ENCODE measurements around the gene DBR1. TPM values are rescaled to one million over a fixed set of nuclear protein-coding genes. Genes with fewer than 3 reads are reported as not detected.

Gene DBR1
- total and polyA plus RNA-seq, 9 donors, result 8.5 to 16.0 (median 14.7) TPM

DNA sequence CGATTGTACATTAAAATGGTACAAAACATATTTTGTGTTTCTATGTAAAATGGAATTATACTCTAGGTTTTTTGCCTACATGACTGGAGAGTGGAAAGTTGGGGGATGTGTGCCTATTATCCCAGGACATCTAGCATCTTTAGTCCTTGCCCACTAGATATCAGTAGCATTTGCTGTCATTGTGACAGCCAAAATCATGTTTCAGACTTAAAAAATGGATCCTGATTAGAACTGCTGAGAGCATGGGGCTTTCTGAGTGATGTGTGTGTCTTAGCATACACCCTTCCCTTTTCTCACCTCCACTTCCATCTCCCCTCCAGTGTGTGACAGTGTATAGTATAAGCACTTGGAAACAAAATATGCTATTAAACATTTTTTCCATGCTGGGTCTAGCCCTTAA lies 25.7 kb upstream of the DBR1 start:
- Histone ChIP-seq H3K36me3 (no peaks in the 10 kb centered on the region), H3K9me3 (no peaks in the 10 kb centered on the region), H3K4me1 (ENCODE audit: insufficient read depth) (peaks cover 3% of the 10 kb centered on the region), H3K27me3 (no peaks in the 10 kb centered on the region), H3K4me3 (no peak overlapping the region), H3K27ac (no peak overlapping the region)
- WGBS, 3 donors, result 80 to 82% (median 82%) methylated on average over 1 of the region's 1 CpG
- TF ChIP-seq, protein P1, sequence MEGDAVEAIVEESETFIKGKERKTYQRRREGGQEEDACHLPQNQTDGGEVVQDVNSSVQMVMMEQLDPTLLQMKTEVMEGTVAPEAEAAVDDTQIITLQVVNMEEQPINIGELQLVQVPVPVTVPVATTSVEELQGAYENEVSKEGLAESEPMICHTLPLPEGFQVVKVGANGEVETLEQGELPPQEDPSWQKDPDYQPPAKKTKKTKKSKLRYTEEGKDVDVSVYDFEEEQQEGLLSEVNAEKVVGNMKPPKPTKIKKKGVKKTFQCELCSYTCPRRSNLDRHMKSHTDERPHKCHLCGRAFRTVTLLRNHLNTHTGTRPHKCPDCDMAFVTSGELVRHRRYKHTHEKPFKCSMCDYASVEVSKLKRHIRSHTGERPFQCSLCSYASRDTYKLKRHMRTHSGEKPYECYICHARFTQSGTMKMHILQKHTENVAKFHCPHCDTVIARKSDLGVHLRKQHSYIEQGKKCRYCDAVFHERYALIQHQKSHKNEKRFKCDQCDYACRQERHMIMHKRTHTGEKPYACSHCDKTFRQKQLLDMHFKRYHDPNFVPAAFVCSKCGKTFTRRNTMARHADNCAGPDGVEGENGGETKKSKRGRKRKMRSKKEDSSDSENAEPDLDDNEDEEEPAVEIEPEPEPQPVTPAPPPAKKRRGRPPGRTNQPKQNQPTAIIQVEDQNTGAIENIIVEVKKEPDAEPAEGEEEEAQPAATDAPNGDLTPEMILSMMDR (IDR thresholded peaks at IDR 0.05), result no peak
- TF ChIP-seq POLR2A (IDR thresholded peaks at IDR 0.05) (no peak), EP300 (IDR thresholded peaks at IDR 0.05) (no peak)
- no peak for DNase-seq
- intact Hi-C loops (cut with DNase I), result no loop called here

DNA sequence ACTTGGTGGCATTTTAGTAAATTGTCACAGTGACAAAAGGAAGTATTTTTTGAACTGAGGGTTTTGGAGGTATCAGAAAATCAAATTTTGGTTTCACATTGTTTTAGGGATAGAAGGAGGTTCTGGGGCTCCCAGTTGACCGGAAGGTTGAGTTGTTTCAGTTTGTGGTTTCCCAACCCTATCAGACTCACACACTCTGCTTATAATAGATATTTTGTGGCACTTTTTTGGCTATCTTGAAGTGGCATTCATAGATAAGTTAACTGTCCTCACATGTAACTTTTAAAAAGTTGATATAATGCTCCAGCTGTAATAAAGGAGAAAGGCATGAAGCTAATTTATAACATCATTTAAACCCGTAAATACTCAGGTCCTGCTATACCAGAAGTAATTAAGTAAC lies 25.1 kb upstream of the DBR1 start:
- no peak for DNase-seq
- peaks cover 3% of the 10 kb centered on the region for H3K4me1 ChIP-seq (ENCODE audit: insufficient read depth)
- no peaks in the 10 kb centered on the region for H3K9me3 ChIP-seq
- H3K4me3 ChIP-seq, result no peak overlapping the region
- no peak overlapping the region for H3K27ac ChIP-seq
- intact Hi-C loops (cut with DNase I), result no loop called here
- no peak for TF ChIP-seq POLR2A (IDR thresholded peaks at IDR 0.05)
- TF ChIP-seq, protein P1 (IDR thresholded peaks at IDR 0.05), result no peak
- TF ChIP-seq EP300 (IDR thresholded peaks at IDR 0.05), result no peak
- no peaks in the 10 kb centered on the region for H3K27me3 ChIP-seq
- no peaks in the 10 kb centered on the region for H3K36me3 ChIP-seq
- WGBS, 3 donors, result 85 to 90% (median 86%) methylated on average over 2 of the region's 2 CpGs

DNA sequence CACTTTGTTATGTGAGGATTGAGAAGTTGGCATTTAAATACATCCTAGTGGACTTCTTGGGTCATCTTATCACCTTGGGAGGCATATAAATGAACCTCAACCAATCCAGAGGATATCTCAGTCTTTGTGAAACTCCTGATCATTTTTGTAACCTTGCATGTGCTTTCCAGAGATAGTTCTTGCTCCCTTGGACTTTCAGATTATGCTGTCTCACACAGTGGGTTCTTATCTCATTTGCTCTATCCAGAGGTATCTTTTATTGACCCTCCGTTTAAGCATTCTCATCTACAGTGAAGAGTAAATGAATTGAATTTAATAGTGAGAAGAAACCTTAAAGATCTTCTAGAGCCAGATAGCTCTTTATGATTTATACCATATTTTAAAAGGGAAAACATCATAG lies 22.8 kb upstream of the DBR1 start:
- TF ChIP-seq, protein P1 (IDR thresholded peaks at IDR 0.05), result no peak
- TF ChIP-seq POLR2A (IDR thresholded peaks at IDR 0.05) (no peak), EP300 (IDR thresholded peaks at IDR 0.05) (no peak)
- H3K4me3 ChIP-seq, result no peak overlapping the region
- no peak for DNase-seq
- intact Hi-C loops (cut with DNase I), result no loop called here
- no peaks in the 10 kb centered on the region for H3K36me3 ChIP-seq
- no peaks in the 10 kb centered on the region for H3K27me3 ChIP-seq
- no peak overlapping the region for H3K27ac ChIP-seq
- 70 to 86% (median 73%) methylated on average over 1 of the region's 1 CpG for WGBS, 3 donors
- H3K4me1 ChIP-seq (ENCODE audit: insufficient read depth), result no peaks in the 10 kb centered on the region
- H3K9me3 ChIP-seq, result no peaks in the 10 kb centered on the region

DNA sequence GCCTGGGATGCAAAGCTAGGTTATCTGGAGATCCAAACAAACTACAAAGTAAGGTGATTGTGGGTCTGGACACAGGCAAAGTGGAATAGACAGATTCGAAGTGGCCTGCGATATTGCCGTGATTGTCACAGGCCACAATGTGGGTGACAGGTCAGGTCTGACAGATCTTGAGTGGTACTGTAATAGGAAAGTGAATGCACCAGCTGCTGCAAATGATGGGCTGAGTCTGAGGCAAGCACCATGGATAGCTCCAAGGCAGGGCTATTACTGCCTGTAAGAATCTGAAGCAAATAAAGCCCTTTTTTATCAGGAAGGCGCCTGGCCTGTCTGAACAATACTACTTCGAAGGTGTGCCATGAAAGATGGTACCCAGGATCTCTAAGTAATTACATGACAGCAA lies 22.3 kb upstream of the DBR1 start:
- DNase-seq, result no peak
- Histone ChIP-seq H3K4me1 (ENCODE audit: insufficient read depth) (peaks cover 2% of the 10 kb centered on the region), H3K27me3 (no peaks in the 10 kb centered on the region), H3K27ac (no peak overlapping the region), H3K36me3 (no peaks in the 10 kb centered on the region), H3K9me3 (no peaks in the 10 kb centered on the region), H3K4me3 (no peak overlapping the region)
- WGBS, 3 donors, result 70 to 83% (median 75%) methylated on average over 5 of the region's 5 CpGs
- TF ChIP-seq EP300 (IDR thresholded peaks at IDR 0.05) (no peak), POLR2A (IDR thresholded peaks at IDR 0.05) (no peak)
- TF ChIP-seq, protein P1 (IDR thresholded peaks at IDR 0.05), result no peak
- intact Hi-C loops (cut with DNase I), result no loop called here

DNA sequence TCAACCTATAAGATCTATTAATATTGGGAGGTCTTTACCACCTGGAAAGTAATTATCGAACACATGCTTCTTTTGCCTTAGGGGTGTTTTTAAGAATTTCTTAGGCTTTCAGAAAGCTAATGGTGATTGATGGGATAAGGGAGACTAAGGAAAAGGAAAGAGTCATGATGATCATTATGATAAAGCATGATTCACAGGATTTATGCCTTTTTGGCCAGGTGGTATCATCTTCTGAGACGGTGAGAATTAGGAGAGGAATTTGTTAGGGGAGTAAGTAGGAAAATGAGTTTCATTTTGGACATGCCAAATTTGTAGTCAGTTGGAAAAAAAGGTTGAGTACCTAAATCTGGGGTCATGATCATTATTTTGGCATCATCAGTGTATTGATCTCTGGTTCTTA lies 21.3 kb upstream of the DBR1 start:
- no peak overlapping the region for H3K4me3 ChIP-seq
- intact Hi-C loops (cut with DNase I), result no loop called here
- no peaks in the 10 kb centered on the region for H3K9me3 ChIP-seq
- TF ChIP-seq POLR2A (IDR thresholded peaks at IDR 0.05) (no peak), EP300 (IDR thresholded peaks at IDR 0.05) (no peak)
- TF ChIP-seq, protein P1 (IDR thresholded peaks at IDR 0.05), result no peak
- H3K4me1 ChIP-seq (ENCODE audit: insufficient read depth), result peaks cover 2% of the 10 kb centered on the region
- no peak for DNase-seq
- H3K36me3 ChIP-seq, result no peaks in the 10 kb centered on the region
- 84 to 92% (median 84%) methylated on average over 2 of the region's 2 CpGs for WGBS, 3 donors
- no peaks in the 10 kb centered on the region for H3K27me3 ChIP-seq
- no peak overlapping the region for H3K27ac ChIP-seq
